Neural cell (in vitro differentiated cells): ENCODE results near the gene TFDP1.

Experiments
- EP300 ChIP-seq: fragments of 450-650 bp; conservative IDR thresholded peaks from 2 replicates; pipeline ENCODE4 v1.6.1; 2014; ENCODE audit warnings: antibody characterized with exemption, mild to moderate bottlenecking, moderate library complexity; ENCODE audit not compliant: poor library complexity, severe bottlenecking
- EZH2 ChIP-seq: fragments of 200-600, 300-800 bp; shearing (Covaris generic), sonication (generic); IDR thresholded peaks from 2 replicates; pipeline ENCODE4 v1.6.1; 2014; ENCODE audit warnings: antibody characterized with exemption, low read length, borderline replicate concordance, mild to moderate bottlenecking; ENCODE audit not compliant: insufficient read depth, poor library complexity, severe bottlenecking
- POLR2AphosphoS5 ChIP-seq: IDR thresholded peaks from 2 replicates; pipeline ENCODE4 v1.6.1; 2012
- RAD21 ChIP-seq: fragments of 450-650 bp; conservative IDR thresholded peaks from 2 replicates; pipeline ENCODE4 v1.6.1; 2014; ENCODE audit warnings: antibody characterized with exemption, mild to moderate bottlenecking, moderate library complexity
- SMC3 ChIP-seq: fragments of 450-650 bp; conservative IDR thresholded peaks from 2 replicates; pipeline ENCODE4 v1.6.1; 2014; ENCODE audit warnings: antibody characterized with exemption, mild to moderate bottlenecking, moderate library complexity; ENCODE audit not compliant: poor library complexity
- TAF1 ChIP-seq: IDR thresholded peaks from 2 replicates; pipeline ENCODE4 v1.6.1; 2012; ENCODE audit warnings: low read depth
- TF ChIP-seq, protein P1 (sequence below): fragments of 450-650 bp; IDR thresholded peaks from 2 replicates; pipeline ENCODE4 v1.5.1; 2014; ENCODE audit warnings: antibody characterized with exemption, mild to moderate bottlenecking, moderate library complexity; ENCODE audit not compliant: poor library complexity, severe bottlenecking
- TF ChIP-seq, protein P2 (sequence below): IDR thresholded peaks from 2 replicates; pipeline ENCODE4 v1.6.1; 2012; ENCODE audit warnings: borderline replicate concordance

GRCh38 chr13:113650731-113651148 lies 66.2 kb downstream of the TFDP1 start:
- TF ChIP-seq RAD21 (no peak), POLR2AphosphoS5 (no peak), EP300 (no peak), EZH2 (no peak), TAF1 (no peak), SMC3 (no peak)
- TF ChIP-seq, protein P1, sequence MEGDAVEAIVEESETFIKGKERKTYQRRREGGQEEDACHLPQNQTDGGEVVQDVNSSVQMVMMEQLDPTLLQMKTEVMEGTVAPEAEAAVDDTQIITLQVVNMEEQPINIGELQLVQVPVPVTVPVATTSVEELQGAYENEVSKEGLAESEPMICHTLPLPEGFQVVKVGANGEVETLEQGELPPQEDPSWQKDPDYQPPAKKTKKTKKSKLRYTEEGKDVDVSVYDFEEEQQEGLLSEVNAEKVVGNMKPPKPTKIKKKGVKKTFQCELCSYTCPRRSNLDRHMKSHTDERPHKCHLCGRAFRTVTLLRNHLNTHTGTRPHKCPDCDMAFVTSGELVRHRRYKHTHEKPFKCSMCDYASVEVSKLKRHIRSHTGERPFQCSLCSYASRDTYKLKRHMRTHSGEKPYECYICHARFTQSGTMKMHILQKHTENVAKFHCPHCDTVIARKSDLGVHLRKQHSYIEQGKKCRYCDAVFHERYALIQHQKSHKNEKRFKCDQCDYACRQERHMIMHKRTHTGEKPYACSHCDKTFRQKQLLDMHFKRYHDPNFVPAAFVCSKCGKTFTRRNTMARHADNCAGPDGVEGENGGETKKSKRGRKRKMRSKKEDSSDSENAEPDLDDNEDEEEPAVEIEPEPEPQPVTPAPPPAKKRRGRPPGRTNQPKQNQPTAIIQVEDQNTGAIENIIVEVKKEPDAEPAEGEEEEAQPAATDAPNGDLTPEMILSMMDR = no peak
- TF ChIP-seq, protein P2, sequence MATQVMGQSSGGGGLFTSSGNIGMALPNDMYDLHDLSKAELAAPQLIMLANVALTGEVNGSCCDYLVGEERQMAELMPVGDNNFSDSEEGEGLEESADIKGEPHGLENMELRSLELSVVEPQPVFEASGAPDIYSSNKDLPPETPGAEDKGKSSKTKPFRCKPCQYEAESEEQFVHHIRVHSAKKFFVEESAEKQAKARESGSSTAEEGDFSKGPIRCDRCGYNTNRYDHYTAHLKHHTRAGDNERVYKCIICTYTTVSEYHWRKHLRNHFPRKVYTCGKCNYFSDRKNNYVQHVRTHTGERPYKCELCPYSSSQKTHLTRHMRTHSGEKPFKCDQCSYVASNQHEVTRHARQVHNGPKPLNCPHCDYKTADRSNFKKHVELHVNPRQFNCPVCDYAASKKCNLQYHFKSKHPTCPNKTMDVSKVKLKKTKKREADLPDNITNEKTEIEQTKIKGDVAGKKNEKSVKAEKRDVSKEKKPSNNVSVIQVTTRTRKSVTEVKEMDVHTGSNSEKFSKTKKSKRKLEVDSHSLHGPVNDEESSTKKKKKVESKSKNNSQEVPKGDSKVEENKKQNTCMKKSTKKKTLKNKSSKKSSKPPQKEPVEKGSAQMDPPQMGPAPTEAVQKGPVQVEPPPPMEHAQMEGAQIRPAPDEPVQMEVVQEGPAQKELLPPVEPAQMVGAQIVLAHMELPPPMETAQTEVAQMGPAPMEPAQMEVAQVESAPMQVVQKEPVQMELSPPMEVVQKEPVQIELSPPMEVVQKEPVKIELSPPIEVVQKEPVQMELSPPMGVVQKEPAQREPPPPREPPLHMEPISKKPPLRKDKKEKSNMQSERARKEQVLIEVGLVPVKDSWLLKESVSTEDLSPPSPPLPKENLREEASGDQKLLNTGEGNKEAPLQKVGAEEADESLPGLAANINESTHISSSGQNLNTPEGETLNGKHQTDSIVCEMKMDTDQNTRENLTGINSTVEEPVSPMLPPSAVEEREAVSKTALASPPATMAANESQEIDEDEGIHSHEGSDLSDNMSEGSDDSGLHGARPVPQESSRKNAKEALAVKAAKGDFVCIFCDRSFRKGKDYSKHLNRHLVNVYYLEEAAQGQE = no peak
